ENCODE results near the gene POM121L12. TPM values are rescaled to one million over a fixed set of nuclear protein-coding genes. Genes with fewer than 3 reads are reported as not detected.

POM121L12 gene
- total RNA-seq, result not detected

GRCh38 chr7:53035499-53036412, at the start of gene POM121L12:
POM121L12 (plus strand) TSS chr7:53035633; CDS start chr7:53035672, 39 bp downstream.
- DNase-seq (ENCODE audit: low read depth in 2 of 3, low spot score in 2 of 3), result no peak

- DNase-seq (ENCODE audit: low read depth in 2 of 3, low spot score in 2 of 3), result no peak
These were observed 43.4 kb upstream of the POM121L12 start for GRCh38 chr7:52992001-52992400.

- DNase-seq (ENCODE audit: low read depth in 2 of 3, low spot score in 2 of 3), result no peak
These were observed 42.8 kb upstream of the POM121L12 start for GRCh38 chr7:52992479-52993162.

DNA sequence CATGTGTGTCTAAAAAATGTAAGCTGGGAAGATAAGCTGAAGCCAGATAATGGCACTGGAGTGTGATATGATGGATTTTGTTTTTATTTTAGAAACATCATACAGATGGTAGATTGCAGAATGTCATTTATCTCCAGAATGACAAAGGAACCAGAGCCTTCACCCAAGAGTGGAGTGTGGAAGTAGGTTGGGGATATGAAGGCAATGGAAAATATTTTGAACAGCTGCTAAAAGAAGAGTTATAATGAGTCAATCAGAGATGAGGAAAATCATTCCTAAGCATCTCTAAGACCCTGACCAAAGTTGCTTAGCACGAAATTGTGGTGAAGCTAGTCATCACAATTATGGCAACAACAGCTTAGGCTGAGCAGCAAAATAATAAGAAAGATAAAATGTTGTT, 39.8 kb upstream of the POM121L12 start:
- no peak for DNase-seq (ENCODE audit: low read depth in 2 of 3, low spot score in 2 of 3)

DNA sequence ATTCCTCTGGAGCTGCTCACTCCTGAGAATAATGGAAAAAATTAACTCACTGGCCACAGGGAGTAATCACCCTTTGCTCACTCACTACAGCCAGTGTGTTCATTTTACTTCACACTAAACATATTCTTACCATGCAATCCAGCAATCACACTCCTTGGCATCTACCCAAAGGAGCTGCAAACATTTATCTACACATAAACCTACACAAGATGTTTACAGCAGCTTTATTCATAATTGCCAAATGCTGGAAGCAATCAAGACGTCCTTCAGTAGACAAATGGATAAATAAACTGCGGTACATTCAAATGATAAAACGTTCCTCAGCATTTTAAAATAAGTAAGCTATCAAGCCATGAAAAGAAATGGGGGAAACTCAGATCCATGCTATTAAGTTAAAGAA, 34.2 kb upstream of the POM121L12 start:
- no peak for DNase-seq (ENCODE audit: low read depth in 2 of 3, low spot score in 2 of 3)

GRCh38 chr7:53002389-53002788, 33.0 kb upstream of the POM121L12 start:
- DNase-seq (ENCODE audit: low read depth in 2 of 3, low spot score in 2 of 3), result no peak

DNA sequence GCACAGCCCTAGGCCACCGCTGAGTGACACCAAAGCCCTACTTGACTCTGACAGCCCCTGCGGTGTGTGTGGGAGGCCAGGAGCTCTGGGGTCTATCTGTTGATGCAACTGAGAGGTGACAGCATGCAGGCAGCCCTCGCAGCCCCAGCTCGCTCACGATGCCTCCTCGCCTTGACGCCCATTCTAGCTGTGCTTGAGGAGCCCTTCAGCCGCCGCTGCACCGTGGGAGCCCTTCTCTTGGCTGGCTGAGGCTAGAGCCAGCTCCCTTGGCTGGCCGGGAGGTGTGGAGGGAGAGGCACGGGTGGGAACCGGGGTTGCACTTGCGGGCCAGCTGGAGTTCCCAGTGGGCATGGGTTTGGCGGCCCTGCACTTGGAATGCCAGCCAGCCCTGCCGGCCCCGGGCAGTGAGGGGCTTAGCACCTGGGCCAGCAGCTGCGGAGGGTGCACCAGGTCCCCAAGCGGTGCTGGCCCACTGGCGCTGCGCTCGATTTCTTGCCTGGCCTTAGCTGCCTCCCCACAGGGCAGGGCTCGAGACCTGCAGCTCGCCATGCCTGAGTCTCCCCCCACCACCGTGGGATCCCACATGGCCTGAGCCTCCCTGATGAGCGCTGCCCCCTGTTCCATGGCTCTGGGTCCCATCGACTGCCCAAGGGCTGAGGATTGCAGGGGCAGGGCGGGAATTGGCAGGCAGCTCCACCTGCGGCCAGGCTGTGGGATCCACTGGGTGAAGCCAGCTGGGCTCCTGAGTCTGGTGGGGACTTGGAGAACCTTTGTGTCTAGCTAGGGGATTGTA, 31.6 kb upstream of the POM121L12 start:
- DNase-seq (ENCODE audit: low read depth in 2 of 3, low spot score in 2 of 3), result no peak

- no peak for DNase-seq (ENCODE audit: low read depth in 2 of 3, low spot score in 2 of 3)
These were observed 21.5 kb upstream of the POM121L12 start for GRCh38 chr7:53013925-53014324.

- DNase-seq (ENCODE audit: low read depth in 2 of 3, low spot score in 2 of 3), result no peak
These were observed 20.0 kb upstream of the POM121L12 start for GRCh38 chr7:53015463-53015862.

DNA sequence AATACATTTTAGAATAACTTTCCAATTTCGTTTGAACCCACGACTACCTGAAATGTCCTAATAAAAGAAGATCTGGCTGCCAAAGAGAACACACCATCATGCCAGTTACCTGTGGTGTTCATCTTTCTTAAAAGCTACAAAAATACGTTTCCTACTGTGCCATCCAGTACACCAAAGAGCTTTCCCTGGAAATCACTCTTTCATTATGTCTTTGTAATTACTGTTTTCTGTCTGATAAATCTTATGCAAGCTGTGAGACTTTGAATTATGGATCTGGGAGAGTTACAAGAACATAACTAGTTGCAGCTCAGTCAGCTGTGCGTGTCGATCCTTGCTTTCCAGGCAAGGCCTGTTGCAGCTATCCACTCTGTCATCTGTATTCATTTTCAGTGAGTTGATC, 12.5 kb upstream of the POM121L12 start:
- no peak for DNase-seq (ENCODE audit: low read depth in 2 of 3, low spot score in 2 of 3)

DNA sequence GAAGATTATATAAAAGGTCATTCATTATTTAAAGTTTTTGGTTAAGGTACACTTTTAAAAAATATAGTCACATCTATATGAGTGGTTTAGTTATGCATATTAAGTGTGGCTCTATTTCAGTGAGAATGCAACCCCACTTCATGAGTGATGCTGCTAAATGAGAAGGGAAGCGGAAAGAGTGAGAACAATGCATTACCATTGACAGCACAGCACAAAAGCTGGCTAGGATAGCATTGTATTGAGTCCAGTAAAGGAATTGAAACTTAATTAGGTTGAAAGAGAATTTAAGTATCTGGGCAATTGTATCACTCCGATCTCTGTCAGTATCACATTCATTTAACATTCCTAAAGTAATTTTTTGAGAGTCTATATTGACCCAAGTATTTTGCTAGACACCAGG, 13.2 kb downstream of the POM121L12 start:
- DNase-seq (ENCODE audit: low read depth in 2 of 3, low spot score in 2 of 3), result no peak

- DNase-seq (ENCODE audit: low read depth in 2 of 3, low spot score in 2 of 3), result no peak
These were observed 15.0 kb downstream of the POM121L12 start for GRCh38 chr7:53050433-53050832.

DNA sequence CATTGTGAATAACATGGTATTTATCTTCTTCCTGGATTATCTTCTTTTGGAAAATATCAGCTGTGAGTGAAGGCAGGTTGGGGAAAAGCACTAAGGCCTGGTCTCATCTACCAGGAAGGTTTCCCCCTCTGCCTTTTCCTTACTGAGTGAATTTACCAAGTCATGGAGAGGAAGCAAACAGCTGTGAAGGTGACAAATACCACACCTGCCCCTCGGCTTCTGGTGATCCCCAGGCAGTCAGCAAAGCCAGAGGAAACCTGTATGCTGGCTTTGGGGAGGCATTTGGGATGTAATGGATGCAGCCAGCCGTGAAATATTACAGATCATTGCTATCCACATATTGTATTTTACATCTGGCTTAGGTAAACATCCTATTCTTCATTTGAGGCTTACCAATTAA, 24.2 kb downstream of the POM121L12 start:
- no peak for DNase-seq (ENCODE audit: low read depth in 2 of 3, low spot score in 2 of 3)

- DNase-seq (ENCODE audit: low read depth in 2 of 3, low spot score in 2 of 3), result no peak
These were observed 24.6 kb downstream of the POM121L12 start for GRCh38 chr7:53060066-53060465.

DNA sequence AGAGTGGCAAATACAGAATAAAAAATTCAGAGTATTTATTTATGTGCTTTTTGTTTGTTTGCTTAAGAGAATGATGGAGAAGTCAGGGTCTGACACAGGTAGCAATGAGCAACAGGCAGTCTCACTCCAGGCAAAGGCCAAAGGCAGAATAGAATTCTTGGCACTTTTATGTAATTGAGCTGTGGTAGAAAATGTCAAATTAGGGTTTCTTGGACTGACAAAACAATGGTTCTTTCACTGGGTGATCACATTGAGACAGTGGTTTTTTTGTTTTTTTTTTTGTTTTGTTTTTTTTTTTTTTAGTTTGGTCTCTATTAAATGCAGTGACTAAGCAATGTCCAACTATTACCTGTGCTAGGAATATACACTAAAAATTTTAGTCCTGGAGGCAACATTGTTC, 27.4 kb downstream of the POM121L12 start:
- DNase-seq (ENCODE audit: low read depth in 2 of 3, low spot score in 2 of 3), result no peak

DNA sequence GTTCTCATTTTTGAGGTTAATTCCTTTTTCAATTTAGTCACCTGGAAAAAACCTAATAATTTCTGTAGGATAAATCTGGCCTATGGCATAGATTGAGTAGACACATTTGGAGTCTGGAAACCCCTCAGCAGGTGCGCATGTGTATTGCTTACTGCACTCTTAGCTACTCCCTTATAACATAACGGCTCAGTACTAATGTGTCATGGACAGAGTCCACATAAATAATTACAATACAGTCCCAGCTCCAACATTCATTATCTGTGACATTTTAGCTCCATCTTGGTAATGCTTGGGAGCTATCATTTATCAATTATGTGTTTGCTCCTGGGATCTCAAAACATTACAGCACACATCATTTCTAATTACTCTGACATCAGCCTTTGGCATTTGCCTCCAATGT, 33.2 kb downstream of the POM121L12 start:
- DNase-seq (ENCODE audit: low read depth in 2 of 3, low spot score in 2 of 3), result no peak

- DNase-seq (ENCODE audit: low read depth in 2 of 3, low spot score in 2 of 3), result no peak
These were observed 35.5 kb downstream of the POM121L12 start for GRCh38 chr7:53070883-53071282.
